Parathyroid adenoma (tissue), 2 donors: ENCODE measurements around the gene KRT34.

ENCODE experiments used
- H2AFZ ChIP-seq: fragments of 300-600 bp; sonication (generic); one replicate; pipeline ENCODE4 v1.7.0; 2017; ENCODE audit warnings: antibody characterized with exemption, mild to moderate bottlenecking
- H3K27ac ChIP-seq: fragments of 300-600 bp; sonication (generic); one replicate; pipeline ENCODE4 v1.7.0; 2017
- H3K27me3 ChIP-seq: fragments of 300-600 bp; sonication (generic); one replicate; pipeline ENCODE4 v1.7.0; 2017; ENCODE audit warnings: low read length; ENCODE audit not compliant: control insufficient read depth, insufficient read depth
- H3K36me3 ChIP-seq: fragments of 300-600 bp; sonication (generic); one replicate; pipeline ENCODE4 v1.7.0; 2017; ENCODE audit warnings: low read length; ENCODE audit not compliant: control insufficient read depth, insufficient read depth
- H3K4me1 ChIP-seq: fragments of 300-600 bp; sonication (generic); one replicate; pipeline ENCODE4 v1.7.0; 2017; ENCODE audit warnings: control low read depth
- H3K4me2 ChIP-seq: fragments of 300-600 bp; sonication (generic); one replicate; pipeline ENCODE4 v1.7.0; 2017; ENCODE audit warnings: low read length
- H3K4me3 ChIP-seq: fragments of 300-600 bp; sonication (generic); one replicate; pipeline ENCODE4 v1.7.0; 2017; ENCODE audit warnings: low read depth, low read length
- H3K79me2 ChIP-seq: fragments of 300-600 bp; sonication (generic); one replicate; pipeline ENCODE4 v1.7.0; 2017; ENCODE audit warnings: control low read depth
- H3K9ac ChIP-seq: fragments of 300-600 bp; sonication (generic); one replicate; pipeline ENCODE4 v1.7.0; 2017; ENCODE audit warnings: mild to moderate bottlenecking
- H3K9me3 ChIP-seq: fragments of 300-600 bp; sonication (generic); one replicate; pipeline ENCODE4 v1.7.0; 2017; ENCODE audit warnings: low read length; ENCODE audit not compliant: control insufficient read depth
- TF ChIP-seq, protein P1 (sequence below): fragments of 300-600 bp; sonication (generic); IDR thresholded peaks from one replicate; pipeline ENCODE4 v1.7.0; 2017; ENCODE audit warnings: antibody characterized with exemption, mild to moderate bottlenecking
- donor health status: primary hyperparathyroidism.

The KRT34 gene

GRCh38 chr17:41338961-41339485 lies 43.1 kb downstream of the KRT34 start:
- no peak overlapping the region for H2AFZ ChIP-seq
- no peak overlapping the region for H3K4me3 ChIP-seq
- H3K4me2 ChIP-seq = no peak overlapping the region
- no peaks in the 10 kb centered on the region for H3K36me3 ChIP-seq
- no peaks in the 10 kb centered on the region for H3K27me3 ChIP-seq
- H3K4me1 ChIP-seq = peaks cover 3% of the 10 kb centered on the region
- no peak overlapping the region for H3K9ac ChIP-seq
- no peaks in the 10 kb centered on the region for H3K79me2 ChIP-seq
- H3K9me3 ChIP-seq = no peaks in the 10 kb centered on the region
- TF ChIP-seq, protein P1, sequence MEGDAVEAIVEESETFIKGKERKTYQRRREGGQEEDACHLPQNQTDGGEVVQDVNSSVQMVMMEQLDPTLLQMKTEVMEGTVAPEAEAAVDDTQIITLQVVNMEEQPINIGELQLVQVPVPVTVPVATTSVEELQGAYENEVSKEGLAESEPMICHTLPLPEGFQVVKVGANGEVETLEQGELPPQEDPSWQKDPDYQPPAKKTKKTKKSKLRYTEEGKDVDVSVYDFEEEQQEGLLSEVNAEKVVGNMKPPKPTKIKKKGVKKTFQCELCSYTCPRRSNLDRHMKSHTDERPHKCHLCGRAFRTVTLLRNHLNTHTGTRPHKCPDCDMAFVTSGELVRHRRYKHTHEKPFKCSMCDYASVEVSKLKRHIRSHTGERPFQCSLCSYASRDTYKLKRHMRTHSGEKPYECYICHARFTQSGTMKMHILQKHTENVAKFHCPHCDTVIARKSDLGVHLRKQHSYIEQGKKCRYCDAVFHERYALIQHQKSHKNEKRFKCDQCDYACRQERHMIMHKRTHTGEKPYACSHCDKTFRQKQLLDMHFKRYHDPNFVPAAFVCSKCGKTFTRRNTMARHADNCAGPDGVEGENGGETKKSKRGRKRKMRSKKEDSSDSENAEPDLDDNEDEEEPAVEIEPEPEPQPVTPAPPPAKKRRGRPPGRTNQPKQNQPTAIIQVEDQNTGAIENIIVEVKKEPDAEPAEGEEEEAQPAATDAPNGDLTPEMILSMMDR = no peak
- no peak overlapping the region for H3K27ac ChIP-seq

DNA sequence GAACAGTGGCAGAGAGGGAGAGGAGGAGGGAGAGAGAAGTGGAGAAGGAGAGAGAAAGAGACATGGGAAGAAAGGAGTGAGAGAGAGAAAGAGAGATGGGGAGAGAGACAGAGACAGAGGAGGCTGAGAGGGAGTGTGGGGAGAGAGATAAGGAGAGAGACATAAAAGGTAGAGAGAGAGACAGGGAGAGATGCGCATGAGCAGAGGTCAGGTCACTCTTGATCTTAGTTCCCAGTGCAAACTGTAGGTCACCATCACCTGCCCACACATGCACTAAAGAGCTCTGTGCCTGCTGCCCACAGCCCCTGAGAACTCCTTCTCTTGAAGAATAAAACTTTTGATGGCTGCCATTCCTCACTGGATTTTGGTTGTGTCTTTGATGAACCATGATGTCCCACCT lies 46.4 kb downstream of the KRT34 start:
- Histone ChIP-seq H2AFZ (no peak overlapping the region), H3K4me2 (no peak overlapping the region), H3K36me3 (no peaks in the 10 kb centered on the region), H3K9ac (no peak overlapping the region), H3K4me3 (no peak overlapping the region), H3K9me3 (no peaks in the 10 kb centered on the region), H3K27me3 (no peaks in the 10 kb centered on the region), H3K27ac (no peak overlapping the region), H3K4me1 (peaks cover 3% of the 10 kb centered on the region), H3K79me2 (no peaks in the 10 kb centered on the region)
- TF ChIP-seq, protein P1 = no peak

DNA sequence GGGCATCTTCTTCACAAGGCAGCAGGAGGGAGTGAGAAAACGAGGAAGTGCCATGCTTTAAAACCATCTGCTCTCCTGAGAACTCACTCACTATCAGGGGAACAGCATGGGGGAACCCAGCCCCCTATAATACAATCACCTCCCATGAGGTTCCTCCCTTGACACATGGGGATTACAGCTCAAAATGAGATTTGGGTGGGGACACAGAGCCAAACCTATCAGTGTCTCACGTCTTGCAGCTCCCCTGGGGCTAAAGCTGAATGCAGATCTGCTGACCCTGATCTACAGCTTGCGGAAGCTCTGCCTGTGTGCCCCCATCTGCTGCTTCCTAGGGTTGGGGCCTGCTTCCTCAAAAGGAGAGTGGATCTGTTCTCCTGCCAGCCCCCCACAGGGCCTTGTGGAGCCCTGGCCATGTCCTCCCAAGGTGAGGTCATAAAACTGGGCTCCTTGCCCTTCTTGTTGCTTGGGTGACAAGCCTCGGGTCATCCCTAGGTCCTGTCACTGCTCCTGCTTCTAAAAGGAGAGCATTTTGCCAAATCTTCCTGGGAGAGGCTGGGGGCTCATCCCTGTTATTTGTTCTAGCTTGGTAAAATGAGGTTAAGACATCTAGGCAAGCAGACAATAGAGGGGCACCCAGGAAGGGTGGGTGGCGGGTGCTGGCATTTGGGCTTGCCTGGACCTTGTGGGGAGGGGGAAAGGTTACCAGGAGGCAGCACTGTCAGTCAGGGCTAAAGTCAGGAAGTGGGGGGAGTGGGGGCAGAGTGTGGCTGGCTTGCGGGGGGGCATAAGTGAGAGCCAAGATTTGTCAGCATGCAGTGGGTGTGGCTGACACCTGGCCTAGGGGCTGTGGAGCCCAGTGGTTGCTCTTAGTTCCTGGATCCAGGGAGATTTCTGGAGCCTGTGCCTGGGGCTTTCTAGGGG lies 47.5 kb downstream of the KRT34 start:
- Histone ChIP-seq H3K9me3 (no peaks in the 10 kb centered on the region), H3K9ac (no peak overlapping the region), H3K36me3 (no peaks in the 10 kb centered on the region), H3K4me2 (no peak overlapping the region), H3K4me1 (peaks cover 3% of the 10 kb centered on the region), H3K4me3 (no peak overlapping the region), H3K79me2 (no peaks in the 10 kb centered on the region), H2AFZ (no peak overlapping the region), H3K27ac (no peak overlapping the region), H3K27me3 (no peaks in the 10 kb centered on the region)
- TF ChIP-seq, protein P1 = no peak

DNA sequence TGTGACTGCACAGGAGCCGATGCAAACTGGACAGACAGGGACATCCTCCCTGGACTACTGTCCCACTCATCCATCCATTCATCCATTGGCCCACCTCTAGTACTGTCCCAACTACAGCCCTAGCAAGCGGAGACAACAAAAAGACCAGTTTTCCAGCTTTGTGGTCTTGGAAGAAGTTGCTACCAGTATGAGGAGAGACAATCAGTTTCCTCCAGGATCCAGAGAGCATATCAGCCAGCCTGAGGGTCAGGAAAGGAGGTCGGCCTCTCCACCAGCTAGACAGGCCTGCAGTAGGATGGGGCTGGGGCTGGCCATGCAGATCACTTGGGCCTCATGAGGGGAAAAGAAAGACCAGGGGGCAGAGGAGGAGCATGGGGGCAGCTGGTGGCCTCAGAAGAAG lies 48.3 kb downstream of the KRT34 start:
- H3K36me3 ChIP-seq = no peaks in the 10 kb centered on the region
- no peaks in the 10 kb centered on the region for H3K27me3 ChIP-seq
- H3K9ac ChIP-seq = no peak overlapping the region
- H3K4me3 ChIP-seq = no peak overlapping the region
- H3K9me3 ChIP-seq = no peaks in the 10 kb centered on the region
- no peak overlapping the region for H3K4me2 ChIP-seq
- no peaks in the 10 kb centered on the region for H3K79me2 ChIP-seq
- H2AFZ ChIP-seq = no peak overlapping the region
- TF ChIP-seq, protein P1 = no peak
- H3K4me1 ChIP-seq = peaks cover under 1% of the 10 kb centered on the region
- H3K27ac ChIP-seq = no peak overlapping the region
